ENCODE results near the gene HOXC9.

- TF ChIP-seq YY1 (IDR thresholded peaks at IDR 0.05) (no peak), CTCF (IDR thresholded peaks at IDR 0.05; ENCODE audit: low read depth, low read length, missing input control) (no peak), GABPA (IDR thresholded peaks at IDR 0.05 in 1 of 2, conservative IDR thresholded peaks at IDR 0.05 in 1 of 2) (no peak)
These were observed 8.9 kb upstream of the HOXC9 start for GRCh38 chr12:53991077-53991460.

All from liver (tissue), 3 donors.